ENCODE data around the gene NPTXR.

DNA sequence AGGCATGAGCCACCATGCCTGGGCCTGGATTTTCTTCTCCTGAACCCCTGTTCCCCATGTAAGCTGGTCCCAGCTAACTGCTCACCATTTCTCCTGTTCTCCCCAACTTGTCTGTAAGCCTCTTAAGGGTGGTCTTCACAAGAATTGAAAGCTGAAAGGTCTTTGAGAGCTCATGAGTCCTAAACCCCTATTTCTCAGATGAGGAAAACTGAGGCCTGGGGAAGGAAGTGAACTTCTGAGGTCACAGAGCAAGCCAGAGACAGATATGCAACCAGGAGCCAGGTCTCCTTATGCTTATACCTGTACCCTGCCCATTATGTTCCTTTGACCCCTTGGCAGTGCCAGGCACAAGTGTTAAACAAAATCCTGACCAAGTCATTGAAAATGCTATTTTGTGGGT lies 16.3 kb downstream of the NPTXR start:
- TF ChIP-seq, protein P1, sequence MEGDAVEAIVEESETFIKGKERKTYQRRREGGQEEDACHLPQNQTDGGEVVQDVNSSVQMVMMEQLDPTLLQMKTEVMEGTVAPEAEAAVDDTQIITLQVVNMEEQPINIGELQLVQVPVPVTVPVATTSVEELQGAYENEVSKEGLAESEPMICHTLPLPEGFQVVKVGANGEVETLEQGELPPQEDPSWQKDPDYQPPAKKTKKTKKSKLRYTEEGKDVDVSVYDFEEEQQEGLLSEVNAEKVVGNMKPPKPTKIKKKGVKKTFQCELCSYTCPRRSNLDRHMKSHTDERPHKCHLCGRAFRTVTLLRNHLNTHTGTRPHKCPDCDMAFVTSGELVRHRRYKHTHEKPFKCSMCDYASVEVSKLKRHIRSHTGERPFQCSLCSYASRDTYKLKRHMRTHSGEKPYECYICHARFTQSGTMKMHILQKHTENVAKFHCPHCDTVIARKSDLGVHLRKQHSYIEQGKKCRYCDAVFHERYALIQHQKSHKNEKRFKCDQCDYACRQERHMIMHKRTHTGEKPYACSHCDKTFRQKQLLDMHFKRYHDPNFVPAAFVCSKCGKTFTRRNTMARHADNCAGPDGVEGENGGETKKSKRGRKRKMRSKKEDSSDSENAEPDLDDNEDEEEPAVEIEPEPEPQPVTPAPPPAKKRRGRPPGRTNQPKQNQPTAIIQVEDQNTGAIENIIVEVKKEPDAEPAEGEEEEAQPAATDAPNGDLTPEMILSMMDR (IDR thresholded peaks at IDR 0.05): no peak
- TF ChIP-seq POLR2A (IDR thresholded peaks at IDR 0.05): no peak
